Activated naive CD4-positive, alpha-beta T cell treated with anti-CD3 and anti-CD28 coated beads, Interleukin-2, amount 10 ng/mL, durations not matched to agents 7 days and 5 days (primary cell): Measurements from ENCODE around the gene PIP4K2C.

Experiments used
- CTCF ChIA-PET: fragments of 350-600 bp; sonication (Branson Sonifier 250); formaldehyde crosslinking; loops from one replicate; lab custom pipeline; 2021; ENCODE audit warnings: antibody characterized with exemption; lab: Charles Lee
- DNase-seq: peaks from one replicate; pipeline ENCODE4 v3.0.0-alpha.2; 2020
- H3K27ac Mint-ChIP-seq: one replicate; pipeline ENCODE4 v1.8.0; 2021; ENCODE audit warnings: mild to moderate bottlenecking, moderate library complexity, mixed read lengths
- H3K27me3 Mint-ChIP-seq: one replicate; pipeline ENCODE4 v1.8.0; 2021; ENCODE audit warnings: mild to moderate bottlenecking, mixed read lengths
- H3K36me3 Mint-ChIP-seq: one replicate; pipeline ENCODE4 v1.8.0; 2021; ENCODE audit warnings: mixed read lengths
- H3K4me1 Mint-ChIP-seq: one replicate; pipeline ENCODE4 v1.8.0; 2021; ENCODE audit warnings: mixed read lengths
- H3K4me3 Mint-ChIP-seq: one replicate; pipeline ENCODE4 v1.8.0; 2021; ENCODE audit warnings: mild to moderate bottlenecking, moderate library complexity, mixed read lengths
- H3K9me3 Mint-ChIP-seq: one replicate; pipeline ENCODE4 v1.8.0; 2021; ENCODE audit warnings: mixed read lengths

The PIP4K2C gene

DNA sequence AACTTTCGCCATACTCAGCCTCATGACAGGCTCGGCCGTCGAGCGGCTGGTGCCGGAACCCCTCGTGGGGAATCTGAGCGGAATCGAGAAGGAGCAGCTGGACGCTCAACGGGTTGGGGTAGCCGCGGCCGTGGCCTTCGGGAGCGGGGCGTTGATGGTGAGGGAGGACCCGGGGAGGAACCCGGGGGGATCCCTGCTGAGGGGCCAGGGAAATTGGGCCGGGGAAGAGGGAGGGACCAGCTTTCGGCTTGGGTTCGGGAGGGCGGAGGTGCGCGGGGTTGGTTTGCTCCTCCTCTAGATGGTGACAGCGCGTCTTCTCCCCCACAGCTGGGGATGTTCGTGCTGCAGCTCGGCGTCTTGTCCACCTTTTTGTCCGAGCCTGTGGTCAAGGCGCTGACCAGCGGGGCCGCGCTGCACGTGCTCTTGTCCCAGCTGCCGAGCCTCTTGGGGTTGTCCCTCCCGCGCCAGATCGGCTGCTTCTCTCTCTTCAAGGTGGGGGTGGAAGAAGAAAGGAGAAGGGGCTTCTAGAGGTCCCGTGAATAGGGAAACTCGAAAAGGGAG lies 30.0 kb downstream of the PIP4K2C start:
- peak overlapping the region; percentile 59 for H3K4me3 Mint-ChIP-seq
- H3K27ac Mint-ChIP-seq: peak overlapping the region; percentile 50
- CTCF ChIA-PET: interaction anchor here (0.7 to 7.3 kb wide), 13 partner anchors 10 to 162 kb away, joined by 3 to 143 read pairs (median 5); partner anchors contain the start of genes ARHGEF25, B4GALNT1, GLI1 and PIP4K2C
- no peaks in the 10 kb centered on the region for H3K9me3 Mint-ChIP-seq
- H3K4me1 Mint-ChIP-seq: peaks cover 30% of the 10 kb centered on the region
- H3K27me3 Mint-ChIP-seq: peaks cover 100% of the 10 kb centered on the region
- peak; percentile 41 for DNase-seq
- no peaks in the 10 kb centered on the region for H3K36me3 Mint-ChIP-seq

- peak overlapping the region; percentile 59 for H3K4me3 Mint-ChIP-seq
- CTCF ChIA-PET: interaction anchor here (0.7 to 7.3 kb wide), 17 partner anchors 9 to 166 kb away, joined by 3 to 143 read pairs (median 5); partner anchors contain the start of genes ARHGEF25, GLI1, INHBE and PIP4K2C
- no peaks in the 10 kb centered on the region for H3K36me3 Mint-ChIP-seq
- peaks cover 100% of the 10 kb centered on the region for H3K27me3 Mint-ChIP-seq
- peak overlapping the region; percentile 50 for H3K27ac Mint-ChIP-seq
- H3K4me1 Mint-ChIP-seq: peaks cover 30% of the 10 kb centered on the region
- H3K9me3 Mint-ChIP-seq: no peaks in the 10 kb centered on the region
- DNase-seq: peak; percentile 73
Measured at GRCh38 chr12:57621497-57622292, 30.7 kb downstream of the PIP4K2C start.

GRCh38 chr12:57622293-57623245 lies 31.6 kb downstream of the PIP4K2C start:
- peak; percentile 17 for DNase-seq
- CTCF ChIA-PET: interaction anchor here (0.7 to 7.3 kb wide), 8 partner anchors 8 to 167 kb away, joined by 3 to 143 read pairs (median 5); partner anchors contain the start of genes GLI1 and INHBE
- Mint-ChIP-seq H3K9me3 (no peaks in the 10 kb centered on the region), H3K4me3 (peak overlapping the region; percentile 59), H3K27me3 (peaks cover 100% of the 10 kb centered on the region), H3K36me3 (no peaks in the 10 kb centered on the region), H3K4me1 (peaks cover 33% of the 10 kb centered on the region), H3K27ac (no peak overlapping the region)

DNA sequence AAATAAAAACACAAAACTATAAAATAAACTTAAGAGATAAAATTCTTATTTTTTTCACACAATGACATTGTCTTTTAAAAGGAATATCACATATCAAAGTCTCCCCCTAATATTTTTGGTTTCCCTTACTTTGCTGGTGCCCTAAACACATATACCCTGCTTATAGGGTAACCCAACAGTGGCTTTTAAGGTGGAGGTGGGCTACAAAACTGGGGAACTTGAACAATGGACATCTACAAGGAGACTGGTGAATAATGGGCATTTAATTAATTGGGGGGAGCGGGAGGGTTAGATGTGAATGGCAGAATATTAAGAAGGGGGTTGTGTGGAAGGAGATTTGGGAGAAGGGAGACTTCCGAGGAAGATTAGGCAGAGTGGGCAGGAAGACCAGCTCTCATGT lies 32.4 kb downstream of the PIP4K2C start:
- no peak overlapping the region for H3K4me3 Mint-ChIP-seq
- CTCF ChIA-PET: interaction anchor here (1.5 to 7.3 kb wide), 2 partner anchors 16 to 41 kb away, joined by 5 to 143 read pairs; no protein-coding TSS in a partner anchor
- H3K27ac Mint-ChIP-seq: no peak overlapping the region
- peaks cover 100% of the 10 kb centered on the region for H3K27me3 Mint-ChIP-seq
- H3K36me3 Mint-ChIP-seq: no peaks in the 10 kb centered on the region
- H3K9me3 Mint-ChIP-seq: no peaks in the 10 kb centered on the region
- H3K4me1 Mint-ChIP-seq: peaks cover 38% of the 10 kb centered on the region
- no peak for DNase-seq

GRCh38 chr12:57623811-57624390 lies 32.9 kb downstream of the PIP4K2C start:
- no peak overlapping the region for H3K4me3 Mint-ChIP-seq
- peaks cover 38% of the 10 kb centered on the region for H3K4me1 Mint-ChIP-seq
- no peaks in the 10 kb centered on the region for H3K9me3 Mint-ChIP-seq
- H3K27me3 Mint-ChIP-seq: peaks cover 100% of the 10 kb centered on the region
- no peak overlapping the region for H3K27ac Mint-ChIP-seq
- peak; percentile 10 for DNase-seq
- CTCF ChIA-PET: interaction anchor here (0.7 to 7.3 kb wide), 3 partner anchors 41 to 171 kb away, joined by 3 to 143 read pairs (median 3); no protein-coding TSS in a partner anchor
- H3K36me3 Mint-ChIP-seq: no peaks in the 10 kb centered on the region

DNA sequence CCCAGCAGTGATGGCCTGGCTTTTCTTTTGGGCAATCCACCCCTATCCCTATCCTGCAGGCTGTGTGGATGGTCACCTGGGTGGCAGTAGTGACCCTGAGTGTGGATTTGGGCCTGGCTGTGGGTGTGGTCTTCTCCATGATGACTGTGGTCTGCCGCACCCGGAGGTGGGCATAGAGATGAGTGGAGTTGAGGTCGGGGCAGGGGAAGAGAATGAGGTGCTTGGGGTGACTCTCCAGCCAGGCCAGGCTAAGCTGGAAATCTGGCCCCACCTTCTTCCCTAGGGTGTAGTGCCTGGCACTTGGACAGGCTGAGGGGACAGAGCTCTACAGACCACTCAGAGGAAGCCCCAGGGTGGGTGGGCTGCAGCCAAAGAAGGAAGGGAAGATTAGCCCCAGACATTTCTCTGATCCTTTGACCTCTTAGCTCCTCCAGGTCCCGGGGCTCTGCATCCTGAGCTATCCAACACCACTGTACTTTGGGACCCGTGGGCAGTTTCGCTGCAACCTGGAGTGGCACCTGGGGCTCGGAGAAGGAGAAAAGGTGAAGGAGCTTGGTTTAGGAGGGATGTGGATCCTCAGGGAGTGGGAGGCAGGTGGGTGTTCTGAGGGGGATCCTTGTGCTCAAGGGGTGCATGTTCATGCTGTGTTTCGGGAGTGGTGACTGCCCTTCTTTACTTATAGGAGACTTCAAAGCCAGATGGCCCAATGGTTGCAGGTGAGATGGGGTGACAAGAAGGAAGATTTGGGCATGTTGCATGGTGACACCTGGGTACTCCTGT lies 33.6 kb downstream of the PIP4K2C start:
- H3K9me3 Mint-ChIP-seq: no peaks in the 10 kb centered on the region
- H3K4me3 Mint-ChIP-seq: no peak overlapping the region
- H3K36me3 Mint-ChIP-seq: no peaks in the 10 kb centered on the region
- no peak overlapping the region for H3K27ac Mint-ChIP-seq
- DNase-seq: peak; percentile 16
- peaks cover 34% of the 10 kb centered on the region for H3K4me1 Mint-ChIP-seq
- CTCF ChIA-PET: interaction anchor here (0.7 to 7.3 kb wide), 3 partner anchors 42 to 171 kb away, joined by 3 to 143 read pairs (median 3); no protein-coding TSS in a partner anchor
- H3K27me3 Mint-ChIP-seq: peaks cover 100% of the 10 kb centered on the region

DNA sequence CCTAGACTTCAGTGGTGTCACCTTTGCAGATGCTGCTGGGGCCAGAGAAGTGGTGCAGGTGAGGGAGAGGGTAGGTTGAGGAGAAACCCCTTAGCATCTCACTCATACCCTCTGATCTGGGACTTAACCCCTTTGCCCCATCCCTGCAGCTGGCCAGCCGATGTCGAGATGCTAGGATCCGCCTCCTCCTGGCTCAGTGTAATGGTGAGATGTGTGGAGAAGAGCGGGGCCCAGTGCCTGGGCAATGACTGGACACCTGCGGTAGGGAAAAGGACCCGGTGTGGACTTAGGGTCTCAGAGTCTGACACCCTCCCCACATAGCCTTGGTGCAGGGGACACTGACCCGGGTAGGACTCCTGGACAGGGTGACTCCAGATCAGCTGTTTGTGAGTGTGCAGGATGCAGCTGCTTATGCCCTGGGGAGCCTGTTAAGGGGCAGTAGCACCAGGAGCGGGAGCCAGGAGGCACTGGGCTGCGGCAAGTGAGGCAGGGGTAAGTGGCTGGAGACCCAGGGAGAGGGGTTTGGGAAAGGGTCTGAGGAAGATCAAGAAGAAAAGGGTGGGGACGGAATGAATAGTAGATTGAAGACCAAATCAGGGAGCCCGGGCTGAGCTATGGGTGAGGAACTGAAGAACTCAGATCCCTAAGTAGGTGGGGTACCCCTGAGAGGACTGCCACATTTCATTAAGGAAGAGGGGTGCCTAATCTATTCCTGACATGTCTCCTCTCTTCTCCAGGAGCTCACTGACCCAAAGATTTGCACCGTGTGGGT lies 34.5 kb downstream of the PIP4K2C start:
- no peaks in the 10 kb centered on the region for H3K36me3 Mint-ChIP-seq
- H3K4me3 Mint-ChIP-seq: no peak overlapping the region
- peak; percentile 14 for DNase-seq
- no peaks in the 10 kb centered on the region for H3K9me3 Mint-ChIP-seq
- no peak overlapping the region for H3K27ac Mint-ChIP-seq
- CTCF ChIA-PET: interaction anchor here (7.3 kb wide), 1 partner anchor 43 kb away, joined by 143 read pairs; no protein-coding TSS in a partner anchor
- peaks cover 28% of the 10 kb centered on the region for H3K4me1 Mint-ChIP-seq
- peaks cover 100% of the 10 kb centered on the region for H3K27me3 Mint-ChIP-seq

- H3K9me3 Mint-ChIP-seq: no peaks in the 10 kb centered on the region
- no peak overlapping the region for H3K4me3 Mint-ChIP-seq
- peak; percentile 17 for DNase-seq
- H3K4me1 Mint-ChIP-seq: peaks cover 19% of the 10 kb centered on the region
- CTCF ChIA-PET: interaction anchor here (1.0 to 7.3 kb wide), 5 partner anchors 12 to 126 kb away, joined by 3 to 143 read pairs (median 6); partner anchors contain the start of gene CDK4
- H3K27me3 Mint-ChIP-seq: peaks cover 100% of the 10 kb centered on the region
- H3K36me3 Mint-ChIP-seq: no peaks in the 10 kb centered on the region
- H3K27ac Mint-ChIP-seq: no peak overlapping the region
Measured at GRCh38 chr12:57626111-57626920, 35.3 kb downstream of the PIP4K2C start.

GRCh38 chr12:57626921-57627445 lies 36.0 kb downstream of the PIP4K2C start:
- peaks cover 100% of the 10 kb centered on the region for H3K27me3 Mint-ChIP-seq
- peaks cover 13% of the 10 kb centered on the region for H3K4me1 Mint-ChIP-seq
- CTCF ChIA-PET: interaction anchor here (0.5 to 1.9 kb wide), 11 partner anchors 10 to 874 kb away, joined by 3 to 7 read pairs (median 5); partner anchors contain the start of gene CDK4
- DNase-seq: peak; percentile 19
- H3K9me3 Mint-ChIP-seq: no peaks in the 10 kb centered on the region
- H3K4me3 Mint-ChIP-seq: no peak overlapping the region
- no peak overlapping the region for H3K27ac Mint-ChIP-seq
- no peaks in the 10 kb centered on the region for H3K36me3 Mint-ChIP-seq

- peak overlapping the region; percentile 30 for H3K27ac Mint-ChIP-seq
- no peaks in the 10 kb centered on the region for H3K36me3 Mint-ChIP-seq
- CTCF ChIA-PET: interaction anchor here (0.6 to 1.9 kb wide), 13 partner anchors 9 to 277 kb away, joined by 3 to 7 read pairs (median 5); partner anchors contain the start of gene CDK4
- DNase-seq: peak; percentile 61
- H3K9me3 Mint-ChIP-seq: no peaks in the 10 kb centered on the region
- H3K4me1 Mint-ChIP-seq: peaks cover 12% of the 10 kb centered on the region
- H3K4me3 Mint-ChIP-seq: peak overlapping the region; percentile 14
- peaks cover 99% of the 10 kb centered on the region for H3K27me3 Mint-ChIP-seq
Measured at GRCh38 chr12:57627501-57628279, 36.7 kb downstream of the PIP4K2C start.
